WTC11 (cell line): ENCODE results near the gene CMYA5. TPM values are rescaled to one million over a fixed set of nuclear protein-coding genes. Genes with fewer than 3 reads are reported as not detected.
A peak's percentile ranks its signal among the peaks of the same experiment; 100 is the strongest.

ENCODE experiments used
- ATAC-seq: fragments of 200-7000 bp; cut with Tn5 transposase; 2 replicates; pipeline ENCODE4 v1.10.0; 2021; ENCODE audit warnings: mild to moderate bottlenecking, moderate library complexity
- CTCF ChIA-PET: fragments of 300-600 bp; sonication (Branson Sonifier 250); formaldehyde crosslinking; loops from one replicate; lab custom pipeline; 2021; ENCODE audit warnings: antibody characterized with exemption; lab: Charles Lee
- POLR2A ChIA-PET: fragments of 350-600 bp; sonication (Branson Sonifier 250); formaldehyde crosslinking; loops from one replicate; lab custom pipeline; 2021; ENCODE audit warnings: antibody characterized with exemption; lab: Charles Lee
- DNase-seq: peaks from one replicate; pipeline ENCODE4 v3.0.0; 2021; ENCODE audit warnings: low spot score
- H3K27ac Mint-ChIP-seq: 2 replicates; pipeline ENCODE4 v1.8.0; 2021; ENCODE audit warnings: mixed read lengths
- H3K27me3 Mint-ChIP-seq: 2 replicates; pipeline ENCODE4 v1.8.0; 2021; ENCODE audit warnings: low read depth, mild to moderate bottlenecking, moderate library complexity, mixed read lengths
- H3K36me3 Mint-ChIP-seq: 2 replicates; pipeline ENCODE4 v1.8.0; 2021; ENCODE audit warnings: mixed read lengths
- H3K4me1 Mint-ChIP-seq: 2 replicates; pipeline ENCODE4 v1.8.0; 2022; ENCODE audit warnings: mixed read lengths
- H3K4me3 Mint-ChIP-seq: 2 replicates; pipeline ENCODE4 v1.8.0; 2021; ENCODE audit warnings: mild to moderate bottlenecking, moderate library complexity, mixed read lengths
- H3K9me3 Mint-ChIP-seq: 2 replicates; pipeline ENCODE4 v1.8.0; 2021; ENCODE audit warnings: mixed read lengths
- HMGA2 ChIP-seq: fragments of 250-450 bp; sonication (Bioruptor Pico); IDR thresholded peaks from 2 replicates; pipeline ENCODE4 v1.4.0; 2021; ENCODE audit warnings: mild to moderate bottlenecking, moderate library complexity
- IRF2 ChIP-seq: sonication (generic); formaldehyde crosslinking; IDR thresholded peaks from 2 replicates; pipeline ENCODE4 v1.8.0; 2022; ENCODE audit warnings: low read depth, missing genetic modification reagents, borderline replicate concordance
- JUN ChIP-seq: sonication (generic); formaldehyde crosslinking; IDR thresholded peaks from 2 replicates; pipeline ENCODE4 v1.8.0; 2023; ENCODE audit warnings: mild to moderate bottlenecking, missing genetic modification reagents
- NFATC4 ChIP-seq: fragments of 250-450 bp; sonication (Bioruptor Pico); IDR thresholded peaks from 2 replicates; pipeline ENCODE4 v1.9.0; 2021; ENCODE audit warnings: mild to moderate bottlenecking
- TP53 ChIP-seq: sonication (generic); formaldehyde crosslinking; IDR thresholded peaks from 2 replicates; pipeline ENCODE4 v1.8.1; 2023; ENCODE audit warnings: mild to moderate bottlenecking, missing genetic modification reagents
- ZBTB21 ChIP-seq: sonication (generic); formaldehyde crosslinking; IDR thresholded peaks from 2 replicates; pipeline ENCODE4 v1.8.1; 2023; ENCODE audit warnings: mild to moderate bottlenecking, missing genetic modification reagents, borderline replicate concordance
- ZNF263 ChIP-seq: sonication (generic); formaldehyde crosslinking; IDR thresholded peaks from 2 replicates; pipeline ENCODE4 v1.8.1; 2022; ENCODE audit warnings: low read depth, mild to moderate bottlenecking, moderate library complexity, missing genetic modification reagents
- total RNA-seq: library from RNA; stranded (reverse); gene quantifications from 3 replicates; pipeline ENCODE4 v1.2.3, GENCODE V29; 2021
- TF ChIP-seq, protein P1 (sequence below): sonication (generic); formaldehyde crosslinking; IDR thresholded peaks from 2 replicates; pipeline ENCODE4 v1.8.1; 2023; ENCODE audit warnings: mild to moderate bottlenecking, missing genetic modification reagents, borderline replicate concordance
- TF ChIP-seq, protein P2 (sequence below): sonication (generic); formaldehyde crosslinking; IDR thresholded peaks from 2 replicates; pipeline ENCODE4 v1.8.0; 2023; ENCODE audit warnings: mild to moderate bottlenecking, missing genetic modification reagents
- TF ChIP-seq, protein P3 (sequence below): sonication (generic); formaldehyde crosslinking; IDR thresholded peaks from 2 replicates; pipeline ENCODE4 v1.8.1; 2023; ENCODE audit warnings: mild to moderate bottlenecking, missing genetic modification reagents
- TF ChIP-seq, protein P4 (sequence below): sonication (generic); formaldehyde crosslinking; IDR thresholded peaks from 2 replicates; pipeline ENCODE4 v1.8.0; 2022; ENCODE audit warnings: mild to moderate bottlenecking, missing genetic modification reagents

Gene CMYA5
- total RNA-seq, 1 experiment from 2014 or later: 1.2 TPM

DNA sequence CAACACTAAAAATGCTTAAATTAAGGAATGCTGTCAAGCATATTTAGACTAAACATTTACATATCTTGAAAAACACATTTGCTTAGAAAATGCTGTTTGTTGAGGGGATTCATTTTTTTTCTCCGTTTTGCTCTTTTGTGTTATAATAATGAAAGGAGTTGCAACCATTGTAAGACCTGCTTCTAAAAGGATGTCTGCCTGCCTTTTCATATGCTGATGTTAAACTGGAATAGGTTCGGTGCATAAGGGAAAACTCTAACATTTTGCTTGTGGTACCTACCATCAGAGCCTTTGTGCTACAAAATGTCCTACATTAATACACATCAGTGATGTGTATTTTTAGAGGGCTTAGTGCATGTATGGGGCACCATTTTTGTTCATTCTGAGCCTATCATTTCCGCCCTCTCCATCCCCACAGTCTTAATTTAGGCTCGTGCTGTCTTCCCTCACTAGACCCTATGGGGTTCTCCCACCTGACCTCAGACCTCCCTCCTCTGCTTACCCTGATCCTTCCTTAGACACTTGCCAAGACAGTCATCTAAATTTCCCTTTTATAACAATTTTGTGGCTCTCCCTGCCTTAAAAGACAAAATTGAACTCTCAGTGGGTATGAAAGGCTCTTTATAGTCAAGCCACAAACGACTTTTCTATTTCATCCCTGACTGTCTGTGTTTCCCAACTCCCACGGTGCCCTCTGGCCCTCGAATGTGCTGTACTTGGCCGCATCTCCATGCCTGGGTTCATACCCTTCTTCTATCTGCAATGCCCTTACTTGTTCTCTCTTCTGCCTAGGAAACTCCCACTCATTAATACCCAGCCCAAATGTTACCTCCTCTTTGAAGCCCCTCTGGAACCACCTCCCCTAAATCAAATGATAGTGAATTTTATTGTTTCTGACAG, 61.2 kb downstream of the CMYA5 start:
- no peak for DNase-seq
- Mint-ChIP-seq H3K4me3 (no peak overlapping the region), H3K27me3 (no peaks in the 10 kb centered on the region), H3K36me3 (no peaks in the 10 kb centered on the region), H3K4me1 (peaks cover 38% of the 10 kb centered on the region)
- CTCF ChIA-PET: no interaction called here
- no peak for TF ChIP-seq ZNF263 (CRISPR knock-in tag)
- TF ChIP-seq TP53 (CRISPR knock-in tag): 0 out of 2 replicates have a peak, but pooled peaks have one; percentile 40
- TF ChIP-seq, all 79 proteins: peak for 1
- ATAC-seq: peak; percentile 53
- H3K9me3 Mint-ChIP-seq: no peaks in the 10 kb centered on the region
- H3K27ac Mint-ChIP-seq: peak overlapping the region; percentile 19
- POLR2A ChIA-PET: no interaction called here

DNA sequence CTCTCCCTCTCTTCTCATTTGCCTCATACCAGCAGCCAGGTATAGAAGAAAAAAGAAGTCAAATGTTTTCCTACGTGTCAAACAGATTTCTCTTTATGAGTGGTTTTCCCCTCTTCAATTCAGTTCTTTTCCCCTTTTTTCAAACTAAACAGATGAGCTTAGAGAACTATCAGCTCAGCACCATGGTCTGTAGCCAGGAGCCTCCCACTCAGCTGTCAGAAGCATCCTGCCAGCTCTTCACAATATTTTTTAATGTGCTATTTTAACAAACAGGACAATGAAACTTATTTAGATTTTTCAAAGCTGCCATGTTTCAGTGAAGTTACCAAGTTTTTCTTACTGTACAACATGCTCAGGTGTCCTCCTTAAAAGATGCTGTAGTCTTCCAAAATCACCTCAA, 63.5 kb downstream of the CMYA5 start:
- no peaks in the 10 kb centered on the region for H3K36me3 Mint-ChIP-seq
- H3K4me1 Mint-ChIP-seq: peaks cover 21% of the 10 kb centered on the region
- H3K27ac Mint-ChIP-seq: no peak overlapping the region
- ChIA-PET POLR2A (no interaction called here), CTCF (interaction anchor here (2.2 kb wide), 1 partner anchor 21 kb away, joined by 11 read pairs; no protein-coding TSS in a partner anchor)
- H3K9me3 Mint-ChIP-seq: no peaks in the 10 kb centered on the region
- DNase-seq (no peak), ATAC-seq (no peak)
- no peak overlapping the region for H3K4me3 Mint-ChIP-seq
- TF ChIP-seq TP53 (CRISPR knock-in tag): no peak
- TF ChIP-seq, protein P1, sequence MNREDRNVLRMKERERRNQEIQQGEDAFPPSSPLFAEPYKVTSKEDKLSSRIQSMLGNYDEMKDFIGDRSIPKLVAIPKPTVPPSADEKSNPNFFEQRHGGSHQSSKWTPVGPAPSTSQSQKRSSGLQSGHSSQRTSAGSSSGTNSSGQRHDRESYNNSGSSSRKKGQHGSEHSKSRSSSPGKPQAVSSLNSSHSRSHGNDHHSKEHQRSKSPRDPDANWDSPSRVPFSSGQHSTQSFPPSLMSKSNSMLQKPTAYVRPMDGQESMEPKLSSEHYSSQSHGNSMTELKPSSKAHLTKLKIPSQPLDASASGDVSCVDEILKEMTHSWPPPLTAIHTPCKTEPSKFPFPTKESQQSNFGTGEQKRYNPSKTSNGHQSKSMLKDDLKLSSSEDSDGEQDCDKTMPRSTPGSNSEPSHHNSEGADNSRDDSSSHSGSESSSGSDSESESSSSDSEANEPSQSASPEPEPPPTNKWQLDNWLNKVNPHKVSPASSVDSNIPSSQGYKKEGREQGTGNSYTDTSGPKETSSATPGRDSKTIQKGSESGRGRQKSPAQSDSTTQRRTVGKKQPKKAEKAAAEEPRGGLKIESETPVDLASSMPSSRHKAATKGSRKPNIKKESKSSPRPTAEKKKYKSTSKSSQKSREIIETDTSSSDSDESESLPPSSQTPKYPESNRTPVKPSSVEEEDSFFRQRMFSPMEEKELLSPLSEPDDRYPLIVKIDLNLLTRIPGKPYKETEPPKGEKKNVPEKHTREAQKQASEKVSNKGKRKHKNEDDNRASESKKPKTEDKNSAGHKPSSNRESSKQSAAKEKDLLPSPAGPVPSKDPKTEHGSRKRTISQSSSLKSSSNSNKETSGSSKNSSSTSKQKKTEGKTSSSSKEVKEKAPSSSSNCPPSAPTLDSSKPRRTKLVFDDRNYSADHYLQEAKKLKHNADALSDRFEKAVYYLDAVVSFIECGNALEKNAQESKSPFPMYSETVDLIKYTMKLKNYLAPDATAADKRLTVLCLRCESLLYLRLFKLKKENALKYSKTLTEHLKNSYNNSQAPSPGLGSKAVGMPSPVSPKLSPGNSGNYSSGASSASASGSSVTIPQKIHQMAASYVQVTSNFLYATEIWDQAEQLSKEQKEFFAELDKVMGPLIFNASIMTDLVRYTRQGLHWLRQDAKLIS (CRISPR knock-in tag): no peak
- no peak for TF ChIP-seq NFATC4 (CRISPR knock-in tag)
- no peak for TF ChIP-seq ZBTB21 (CRISPR knock-in tag)
- TF ChIP-seq IRF2 (CRISPR knock-in tag): no peak
- no peak for TF ChIP-seq HMGA2 (CRISPR knock-in tag)
- TF ChIP-seq, protein P2, sequence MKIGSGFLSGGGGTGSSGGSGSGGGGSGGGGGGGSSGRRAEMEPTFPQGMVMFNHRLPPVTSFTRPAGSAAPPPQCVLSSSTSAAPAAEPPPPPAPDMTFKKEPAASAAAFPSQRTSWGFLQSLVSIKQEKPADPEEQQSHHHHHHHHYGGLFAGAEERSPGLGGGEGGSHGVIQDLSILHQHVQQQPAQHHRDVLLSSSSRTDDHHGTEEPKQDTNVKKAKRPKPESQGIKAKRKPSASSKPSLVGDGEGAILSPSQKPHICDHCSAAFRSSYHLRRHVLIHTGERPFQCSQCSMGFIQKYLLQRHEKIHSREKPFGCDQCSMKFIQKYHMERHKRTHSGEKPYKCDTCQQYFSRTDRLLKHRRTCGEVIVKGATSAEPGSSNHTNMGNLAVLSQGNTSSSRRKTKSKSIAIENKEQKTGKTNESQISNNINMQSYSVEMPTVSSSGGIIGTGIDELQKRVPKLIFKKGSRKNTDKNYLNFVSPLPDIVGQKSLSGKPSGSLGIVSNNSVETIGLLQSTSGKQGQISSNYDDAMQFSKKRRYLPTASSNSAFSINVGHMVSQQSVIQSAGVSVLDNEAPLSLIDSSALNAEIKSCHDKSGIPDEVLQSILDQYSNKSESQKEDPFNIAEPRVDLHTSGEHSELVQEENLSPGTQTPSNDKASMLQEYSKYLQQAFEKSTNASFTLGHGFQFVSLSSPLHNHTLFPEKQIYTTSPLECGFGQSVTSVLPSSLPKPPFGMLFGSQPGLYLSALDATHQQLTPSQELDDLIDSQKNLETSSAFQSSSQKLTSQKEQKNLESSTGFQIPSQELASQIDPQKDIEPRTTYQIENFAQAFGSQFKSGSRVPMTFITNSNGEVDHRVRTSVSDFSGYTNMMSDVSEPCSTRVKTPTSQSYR (CRISPR knock-in tag): no peak
- TF ChIP-seq JUN (CRISPR knock-in tag): no peak
- TF ChIP-seq, protein P3, sequence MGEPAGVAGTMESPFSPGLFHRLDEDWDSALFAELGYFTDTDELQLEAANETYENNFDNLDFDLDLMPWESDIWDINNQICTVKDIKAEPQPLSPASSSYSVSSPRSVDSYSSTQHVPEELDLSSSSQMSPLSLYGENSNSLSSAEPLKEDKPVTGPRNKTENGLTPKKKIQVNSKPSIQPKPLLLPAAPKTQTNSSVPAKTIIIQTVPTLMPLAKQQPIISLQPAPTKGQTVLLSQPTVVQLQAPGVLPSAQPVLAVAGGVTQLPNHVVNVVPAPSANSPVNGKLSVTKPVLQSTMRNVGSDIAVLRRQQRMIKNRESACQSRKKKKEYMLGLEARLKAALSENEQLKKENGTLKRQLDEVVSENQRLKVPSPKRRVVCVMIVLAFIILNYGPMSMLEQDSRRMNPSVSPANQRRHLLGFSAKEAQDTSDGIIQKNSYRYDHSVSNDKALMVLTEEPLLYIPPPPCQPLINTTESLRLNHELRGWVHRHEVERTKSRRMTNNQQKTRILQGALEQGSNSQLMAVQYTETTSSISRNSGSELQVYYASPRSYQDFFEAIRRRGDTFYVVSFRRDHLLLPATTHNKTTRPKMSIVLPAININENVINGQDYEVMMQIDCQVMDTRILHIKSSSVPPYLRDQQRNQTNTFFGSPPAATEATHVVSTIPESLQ (CRISPR knock-in tag): no peak
- TF ChIP-seq, protein P4, sequence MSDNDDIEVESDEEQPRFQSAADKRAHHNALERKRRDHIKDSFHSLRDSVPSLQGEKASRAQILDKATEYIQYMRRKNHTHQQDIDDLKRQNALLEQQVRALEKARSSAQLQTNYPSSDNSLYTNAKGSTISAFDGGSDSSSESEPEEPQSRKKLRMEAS: no peak
- H3K27me3 Mint-ChIP-seq: no peaks in the 10 kb centered on the region
